Neural progenitor cell (in vitro differentiated cells): ENCODE results near the gene RGS14. TPM values are rescaled to one million over a fixed set of nuclear protein-coding genes. Genes with fewer than 3 reads are reported as not detected.

Experiments used
- DNase-seq: peaks from one replicate; pipeline ENCODE4 v3.0.0-alpha.2; 2016; ENCODE audit warnings: low spot score
- H2AFZ ChIP-seq: fragments of 200-600 bp; sonication (generic); replicated peaks from 2 replicates; pipeline ENCODE4 v1.6.1; 2016; ENCODE audit warnings: antibody characterized with exemption
- H3F3A ChIP-seq: fragments of 200-600 bp; sonication (generic); 2 replicates; pipeline ENCODE4 v1.6.1; 2016; ENCODE audit warnings: antibody characterized with exemption, low read depth
- H3K27ac ChIP-seq: fragments of 200-600 bp; sonication (generic); 2 replicates; pipeline ENCODE4 v1.5.1; 2016; ENCODE audit warnings: mild to moderate bottlenecking
- H3K27me3 ChIP-seq: fragments of 200-600 bp; sonication (generic); 2 replicates; pipeline ENCODE4 v1.6.1; 2016; ENCODE audit warnings: mild to moderate bottlenecking, moderate library complexity
- H3K36me3 ChIP-seq: fragments of 200-600 bp; sonication (generic); 2 replicates; pipeline ENCODE4 v1.5.1; 2016
- H3K4me1 ChIP-seq: fragments of 200-600 bp; sonication (generic); 2 replicates; pipeline ENCODE4 v1.6.1; 2016; ENCODE audit warnings: mixed run types
- H3K4me2 ChIP-seq: fragments of 200-600 bp; sonication (generic); 2 replicates; pipeline ENCODE4 v1.6.1; 2016
- H3K4me3 ChIP-seq: fragments of 200-600 bp; sonication (generic); 2 replicates; pipeline ENCODE4 v1.5.1; 2016
- H3K79me2 ChIP-seq: fragments of 200-600 bp; sonication (generic); 2 replicates; pipeline ENCODE4 v1.6.1; 2016; ENCODE audit warnings: low read depth
- H3K9ac ChIP-seq: fragments of 200-600 bp; sonication (generic); 2 replicates; pipeline ENCODE4 v1.6.1; 2016
- H3K9me3 ChIP-seq: fragments of 200-600 bp; sonication (generic); 2 replicates; pipeline ENCODE4 v1.5.1; 2016; ENCODE audit warnings: low read depth
- H4K20me1 ChIP-seq: fragments of 200-600 bp; sonication (generic); 2 replicates; pipeline ENCODE4 v1.6.1; 2016; ENCODE audit warnings: low read depth
- H3K27ac Mint-ChIP-seq: 3 replicates; pipeline ENCODE4 v1.8.0; 2021; ENCODE audit warnings: mixed read lengths
- H3K27me3 Mint-ChIP-seq: 2 replicates; pipeline ENCODE4 v1.8.0; 2022; ENCODE audit warnings: low read depth, mild to moderate bottlenecking, inconsistent platforms, moderate library complexity, mixed read lengths; ENCODE audit not compliant: insufficient read depth
- H3K36me3 Mint-ChIP-seq: 3 replicates; pipeline ENCODE4 v1.8.0; 2021; ENCODE audit warnings: mixed read lengths
- H3K4me1 Mint-ChIP-seq: 3 replicates; pipeline ENCODE4 v1.8.0; 2021; ENCODE audit warnings: mixed read lengths
- H3K4me3 Mint-ChIP-seq: 3 replicates; pipeline ENCODE4 v1.8.0; 2021; ENCODE audit warnings: mild to moderate bottlenecking, moderate library complexity, mixed read lengths
- H3K9me3 Mint-ChIP-seq: 3 replicates; pipeline ENCODE4 v1.8.0; 2020; ENCODE audit warnings: mixed read lengths
- EZH2 ChIP-seq: fragments of 200-600 bp; sonication (generic); IDR thresholded peaks from 2 replicates; pipeline ENCODE4 v1.6.1; 2017; ENCODE audit warnings: antibody characterized with exemption, mild to moderate bottlenecking, moderate library complexity
- EZH2phosphoT487 ChIP-seq: fragments of 200-600 bp; sonication (generic); IDR thresholded peaks from 2 replicates; pipeline ENCODE4 v1.6.1; 2017; ENCODE audit warnings: antibody characterized with exemption
- total RNA-seq: library from RNA; depleted of rRNA; stranded (reverse); fragments of >200 nt; gene quantifications from 2 replicates; pipeline ENCODE4 v1.2.3, GENCODE V29; 2015; ENCODE audit warnings: low replicate concordance
- TF ChIP-seq, protein P1 (sequence below): fragments of 200-600 bp; sonication (generic); IDR thresholded peaks from 2 replicates; pipeline ENCODE4 v1.5.1; 2017; ENCODE audit warnings: antibody characterized with exemption, mild to moderate bottlenecking

Gene RGS14
- total RNA-seq, 1 donor from 2014 or later, result 3.2 TPM

- H3K4me3 Mint-ChIP-seq, result peak overlapping the region; percentile 2
- peaks cover 12% of the 10 kb centered on the region for H3K4me1 ChIP-seq
- H3K27me3 ChIP-seq, result peaks cover 9% of the 10 kb centered on the region
- no peaks in the 10 kb centered on the region for H3K36me3 Mint-ChIP-seq
- no peaks in the 10 kb centered on the region for H3K36me3 ChIP-seq
- TF ChIP-seq EZH2 (no peak), EZH2phosphoT487 (no peak)
- TF ChIP-seq, protein P1, sequence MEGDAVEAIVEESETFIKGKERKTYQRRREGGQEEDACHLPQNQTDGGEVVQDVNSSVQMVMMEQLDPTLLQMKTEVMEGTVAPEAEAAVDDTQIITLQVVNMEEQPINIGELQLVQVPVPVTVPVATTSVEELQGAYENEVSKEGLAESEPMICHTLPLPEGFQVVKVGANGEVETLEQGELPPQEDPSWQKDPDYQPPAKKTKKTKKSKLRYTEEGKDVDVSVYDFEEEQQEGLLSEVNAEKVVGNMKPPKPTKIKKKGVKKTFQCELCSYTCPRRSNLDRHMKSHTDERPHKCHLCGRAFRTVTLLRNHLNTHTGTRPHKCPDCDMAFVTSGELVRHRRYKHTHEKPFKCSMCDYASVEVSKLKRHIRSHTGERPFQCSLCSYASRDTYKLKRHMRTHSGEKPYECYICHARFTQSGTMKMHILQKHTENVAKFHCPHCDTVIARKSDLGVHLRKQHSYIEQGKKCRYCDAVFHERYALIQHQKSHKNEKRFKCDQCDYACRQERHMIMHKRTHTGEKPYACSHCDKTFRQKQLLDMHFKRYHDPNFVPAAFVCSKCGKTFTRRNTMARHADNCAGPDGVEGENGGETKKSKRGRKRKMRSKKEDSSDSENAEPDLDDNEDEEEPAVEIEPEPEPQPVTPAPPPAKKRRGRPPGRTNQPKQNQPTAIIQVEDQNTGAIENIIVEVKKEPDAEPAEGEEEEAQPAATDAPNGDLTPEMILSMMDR, result no peak
- H3K27ac Mint-ChIP-seq, result no peak overlapping the region
- peaks cover 17% of the 10 kb centered on the region for H3F3A ChIP-seq
- H4K20me1 ChIP-seq, result peaks cover 8% of the 10 kb centered on the region
- H3K9ac ChIP-seq, result no peak overlapping the region
- peaks cover 2% of the 10 kb centered on the region for H3K9me3 Mint-ChIP-seq
- H3K4me2 ChIP-seq, result no peak overlapping the region
- peaks cover 21% of the 10 kb centered on the region for H3K79me2 ChIP-seq
- H3K27ac ChIP-seq, result no peak overlapping the region
- no peak overlapping the region for H3K4me3 ChIP-seq
- H2AFZ ChIP-seq, result no peak overlapping the region
- DNase-seq, result no peak
- peaks cover 45% of the 10 kb centered on the region for H3K4me1 Mint-ChIP-seq
- H3K27me3 Mint-ChIP-seq, result peaks cover 17% of the 10 kb centered on the region
- no peaks in the 10 kb centered on the region for H3K9me3 ChIP-seq
These were observed 3.5 kb upstream of the RGS14 start for GRCh38 chr5:177354256-177354655.

GRCh38 chr5:177354711-177355110 is 3.0 kb upstream of the RGS14 start:
- peaks cover 12% of the 10 kb centered on the region for H3F3A ChIP-seq
- H3K4me2 ChIP-seq, result no peak overlapping the region
- Mint-ChIP-seq H3K4me1 (peaks cover 42% of the 10 kb centered on the region), H3K27ac (no peak overlapping the region), H3K27me3 (peaks cover 17% of the 10 kb centered on the region), H3K36me3 (no peaks in the 10 kb centered on the region), H3K9me3 (peaks cover 2% of the 10 kb centered on the region), H3K4me3 (no peak overlapping the region)
- no peaks in the 10 kb centered on the region for H3K9me3 ChIP-seq
- no peak overlapping the region for H3K4me3 ChIP-seq
- no peak for DNase-seq
- H3K36me3 ChIP-seq, result no peaks in the 10 kb centered on the region
- TF ChIP-seq EZH2 (no peak), EZH2phosphoT487 (no peak)
- TF ChIP-seq, protein P1, result no peak
- peaks cover 16% of the 10 kb centered on the region for H3K79me2 ChIP-seq
- H3K9ac ChIP-seq, result no peak overlapping the region
- H4K20me1 ChIP-seq, result peaks cover 8% of the 10 kb centered on the region
- peaks cover 9% of the 10 kb centered on the region for H3K27me3 ChIP-seq
- H2AFZ ChIP-seq, result no peak overlapping the region
- H3K27ac ChIP-seq, result no peak overlapping the region
- H3K4me1 ChIP-seq, result peaks cover 12% of the 10 kb centered on the region

DNA sequence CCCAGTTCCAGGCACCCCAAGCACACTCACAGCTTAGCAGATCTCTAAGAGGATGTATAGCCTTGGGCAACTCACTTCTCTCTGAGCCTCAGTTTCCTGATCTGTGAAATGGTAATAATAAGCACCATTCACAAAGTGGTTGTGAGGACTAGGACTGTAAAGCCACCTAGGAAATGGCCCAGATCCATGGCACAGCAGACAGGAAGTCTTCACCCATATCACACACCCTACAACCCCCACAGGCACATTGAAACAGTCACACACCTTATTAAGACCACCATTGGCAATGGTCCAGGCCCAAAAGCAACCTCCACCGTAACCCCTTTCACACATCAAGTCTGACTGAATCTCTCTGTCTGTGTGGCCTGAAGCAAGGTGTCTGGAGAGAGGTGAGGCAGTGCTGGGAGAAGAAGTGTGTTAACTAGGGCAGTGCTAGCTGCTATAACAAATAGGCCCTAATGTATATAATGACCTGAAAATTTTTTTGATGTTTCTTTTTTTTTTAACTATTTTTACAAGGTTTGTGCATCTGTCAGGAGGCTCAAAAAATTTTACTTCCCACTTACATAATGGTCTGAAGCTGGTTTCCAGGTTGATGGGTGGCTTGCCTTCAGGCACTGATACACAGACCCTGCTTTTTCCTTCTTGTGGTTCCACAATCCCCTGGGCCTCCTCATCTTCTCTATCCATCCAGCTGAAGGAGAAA is 2.4 kb upstream of the RGS14 start:
- Mint-ChIP-seq H3K4me3 (no peak overlapping the region), H3K36me3 (no peaks in the 10 kb centered on the region), H3K27ac (no peak overlapping the region), H3K9me3 (peaks cover 2% of the 10 kb centered on the region), H3K4me1 (peaks cover 41% of the 10 kb centered on the region), H3K27me3 (peaks cover 17% of the 10 kb centered on the region)
- Histone ChIP-seq H4K20me1 (peaks cover 5% of the 10 kb centered on the region), H3K79me2 (peaks cover 10% of the 10 kb centered on the region), H3K9ac (no peak overlapping the region), H3K9me3 (no peaks in the 10 kb centered on the region), H3K4me2 (no peak overlapping the region), H3K27me3 (peaks cover 9% of the 10 kb centered on the region), H3K4me3 (no peak overlapping the region), H2AFZ (no peak overlapping the region), H3K4me1 (peaks cover 9% of the 10 kb centered on the region), H3K27ac (no peak overlapping the region), H3K36me3 (no peaks in the 10 kb centered on the region), H3F3A (peaks cover 6% of the 10 kb centered on the region)
- TF ChIP-seq, protein P1, result no peak
- TF ChIP-seq EZH2, result no peak
- TF ChIP-seq EZH2phosphoT487, result no peak
- DNase-seq, result no peak
